ENCODE results near the gene TMEM45B.
"Not testable (repeated sequence)": the region's sequence is repeated elsewhere in the genome, so short reads cannot be mapped to it uniquely, and the experiment has no call there.

Gene TMEM45B

GRCh38 chr11:129808241-129808640, 7.4 kb upstream of the TMEM45B start:
- DNase-seq (ENCODE audit: low spot score), result not testable (repeated sequence)

GRCh38 chr11:129813231-129813791, 2.3 kb upstream of the TMEM45B start:
- no peak for DNase-seq (ENCODE audit: low spot score)

GRCh38 chr11:129814244-129815014, 1.2 kb upstream of the TMEM45B start:
- no peak for DNase-seq (ENCODE audit: low spot score)

GRCh38 chr11:129817534-129818051, 1.9 kb downstream of the TMEM45B start:
- DNase-seq (ENCODE audit: low spot score), result no peak

GRCh38 chr11:129818236-129818635, 2.6 kb downstream of the TMEM45B start:
- not testable (repeated sequence) for DNase-seq (ENCODE audit: low spot score)

GRCh38 chr11:129819237-129819636, 3.6 kb downstream of the TMEM45B start:
- DNase-seq (ENCODE audit: low spot score), result no peak

GRCh38 chr11:129820228-129820627, 4.6 kb downstream of the TMEM45B start:
- DNase-seq (ENCODE audit: low spot score), result not testable (repeated sequence)

- DNase-seq (ENCODE audit: low spot score), result not testable (repeated sequence)
These were observed 7.6 kb downstream of the TMEM45B start for GRCh38 chr11:129823281-129823680.

GRCh38 chr11:129823799-129824198, 8.2 kb downstream of the TMEM45B start:
- not testable (repeated sequence) for DNase-seq (ENCODE audit: low spot score)

- no peak for DNase-seq (ENCODE audit: low spot score)
These were observed 9.7 kb downstream of the TMEM45B start for GRCh38 chr11:129825380-129825779.

- DNase-seq (ENCODE audit: low spot score), result no peak
These were observed 12.7 kb downstream of the TMEM45B start for GRCh38 chr11:129828301-129828836.

GRCh38 chr11:129829497-129829896, 13.8 kb downstream of the TMEM45B start:
- not testable (repeated sequence) for DNase-seq (ENCODE audit: low spot score)

GRCh38 chr11:129831227-129831626, 15.6 kb downstream of the TMEM45B start:
- not testable (repeated sequence) for DNase-seq (ENCODE audit: low spot score)

- DNase-seq (ENCODE audit: low spot score), result not testable (repeated sequence)
These were observed 17.6 kb downstream of the TMEM45B start for GRCh38 chr11:129833260-129833659.

GRCh38 chr11:129836423-129836891, 20.8 kb downstream of the TMEM45B start:
- DNase-seq (ENCODE audit: low spot score), result not testable (repeated sequence)

- DNase-seq (ENCODE audit: low spot score), result no peak
These were observed 21.3 kb downstream of the TMEM45B start for GRCh38 chr11:129836979-129837378.

GRCh38 chr11:129840236-129840635, 24.6 kb downstream of the TMEM45B start:
- no peak for DNase-seq (ENCODE audit: low spot score)

GRCh38 chr11:129842138-129842537, 26.5 kb downstream of the TMEM45B start:
- DNase-seq (ENCODE audit: low spot score), result no peak

- no peak for DNase-seq (ENCODE audit: low spot score)
These were observed 31.1 kb downstream of the TMEM45B start for GRCh38 chr11:129846508-129847335.

- DNase-seq (ENCODE audit: low spot score), result not testable (repeated sequence)
These were observed 31.7 kb downstream of the TMEM45B start for GRCh38 chr11:129847361-129847760.

- DNase-seq (ENCODE audit: low spot score), result no peak
These were observed 33.9 kb downstream of the TMEM45B start for GRCh38 chr11:129849447-129850130.

Data from cerebellar cortex (tissue), 1 donor.